ENCODE data around the gene FAM47E.

The FAM47E gene

GRCh38 chr4:76224171-76224570 lies 27.4 kb upstream of the FAM47E start:
- Histone ChIP-seq H3K4me1 (peaks cover 6% of the 10 kb centered on the region; the same call in 1 of the 2 replicates), H3K4me3 (no peak overlapping the region), H3K9ac (no peak overlapping the region), H3K27me3 (no peaks in the 10 kb centered on the region), H4K20me1 (no peaks in the 10 kb centered on the region), H3K27ac (no peak overlapping the region), H3K9me3 (peaks cover 9% of the 10 kb centered on the region), H3K36me3 (no peaks in the 10 kb centered on the region), H3K4me2 (no peak overlapping the region)
- TF ChIP-seq Cebpa-rat (IDR thresholded peaks at IDR 0.05): no peak

- H3K27me3 ChIP-seq: no peaks in the 10 kb centered on the region
These were observed 25.1 kb upstream of the FAM47E start for GRCh38 chr4:76226418-76226817.

GRCh38 chr4:76232681-76233080 lies 18.8 kb upstream of the FAM47E start:
- no peak for TF ChIP-seq Cebpa-rat (IDR thresholded peaks at IDR 0.05)
- no peaks in the 10 kb centered on the region for H3K4me1 ChIP-seq
- no peak overlapping the region for H3K9ac ChIP-seq
- H3K4me3 ChIP-seq: no peak overlapping the region
- H3K9me3 ChIP-seq: peaks cover 15% of the 10 kb centered on the region
- no peaks in the 10 kb centered on the region for H4K20me1 ChIP-seq
- no peaks in the 10 kb centered on the region for H3K27me3 ChIP-seq
- H3K27ac ChIP-seq: no peak overlapping the region
- no peaks in the 10 kb centered on the region for H3K36me3 ChIP-seq
- H3K4me2 ChIP-seq: no peak overlapping the region

More at GRCh38 chr4:76226418-76226817, 25.1 kb upstream of the FAM47E start:
- Histone ChIP-seq H4K20me1 (no peaks in the 10 kb centered on the region), H3K36me3 (no peaks in the 10 kb centered on the region), H3K27ac (no peak overlapping the region), H3K4me3 (no peak overlapping the region), H3K9me3 (peaks cover 12% of the 10 kb centered on the region), H3K4me1 (no peaks in the 10 kb centered on the region), H3K9ac (no peak overlapping the region), H3K4me2 (no peak overlapping the region)
- TF ChIP-seq Cebpa-rat (IDR thresholded peaks at IDR 0.05): no peak

- H3K27ac ChIP-seq: no peak overlapping the region
- H3K27me3 ChIP-seq: no peaks in the 10 kb centered on the region
- no peak overlapping the region for H3K9ac ChIP-seq
- no peaks in the 10 kb centered on the region for H3K4me1 ChIP-seq
- no peaks in the 10 kb centered on the region for H4K20me1 ChIP-seq
- H3K4me3 ChIP-seq: no peak overlapping the region
- TF ChIP-seq Cebpa-rat (IDR thresholded peaks at IDR 0.05): no peak
- H3K9me3 ChIP-seq: peaks cover 17% of the 10 kb centered on the region
- no peak overlapping the region for H3K4me2 ChIP-seq
- no peaks in the 10 kb centered on the region for H3K36me3 ChIP-seq
These were observed 18.4 kb upstream of the FAM47E start for GRCh38 chr4:76233083-76233482.

- H3K36me3 ChIP-seq: no peaks in the 10 kb centered on the region
- no peak overlapping the region for H3K4me3 ChIP-seq
- peaks cover 14% of the 10 kb centered on the region for H3K9me3 ChIP-seq
- no peaks in the 10 kb centered on the region for H3K27me3 ChIP-seq
- no peak for TF ChIP-seq Cebpa-rat (IDR thresholded peaks at IDR 0.05)
- H3K9ac ChIP-seq: no peak overlapping the region
- H4K20me1 ChIP-seq: no peaks in the 10 kb centered on the region
- no peak overlapping the region for H3K4me2 ChIP-seq
- H3K27ac ChIP-seq: no peak overlapping the region
- no peaks in the 10 kb centered on the region for H3K4me1 ChIP-seq
These were observed 18.0 kb upstream of the FAM47E start for GRCh38 chr4:76233529-76233928.

GRCh38 chr4:76233967-76234678 lies 17.4 kb upstream of the FAM47E start:
- Histone ChIP-seq H3K27me3 (no peaks in the 10 kb centered on the region), H3K27ac (no peak overlapping the region), H3K36me3 (no peaks in the 10 kb centered on the region), H3K9me3 (peaks cover 12% of the 10 kb centered on the region; the same call in 1 of the 2 replicates), H4K20me1 (no peaks in the 10 kb centered on the region), H3K4me3 (no peak overlapping the region), H3K9ac (no peak overlapping the region), H3K4me1 (no peaks in the 10 kb centered on the region), H3K4me2 (no peak overlapping the region)
- no peak for TF ChIP-seq Cebpa-rat (IDR thresholded peaks at IDR 0.05)

- Histone ChIP-seq H3K4me3 (no peak overlapping the region), H3K9ac (no peak overlapping the region), H3K27ac (no peak overlapping the region), H3K4me2 (no peak overlapping the region), H3K9me3 (peaks cover 9% of the 10 kb centered on the region), H3K27me3 (no peaks in the 10 kb centered on the region), H3K36me3 (no peaks in the 10 kb centered on the region), H4K20me1 (no peaks in the 10 kb centered on the region), H3K4me1 (no peaks in the 10 kb centered on the region)
- TF ChIP-seq Cebpa-rat (IDR thresholded peaks at IDR 0.05): no peak
These were observed 16.9 kb upstream of the FAM47E start for GRCh38 chr4:76234679-76235044.

GRCh38 chr4:76235407-76235806 lies 16.1 kb upstream of the FAM47E start:
- Histone ChIP-seq H3K9ac (no peak overlapping the region), H3K27me3 (no peaks in the 10 kb centered on the region), H3K4me2 (no peak overlapping the region), H3K4me1 (no peaks in the 10 kb centered on the region), H3K9me3 (peaks cover 16% of the 10 kb centered on the region), H3K4me3 (no peak overlapping the region), H3K27ac (no peak overlapping the region), H3K36me3 (no peaks in the 10 kb centered on the region), H4K20me1 (no peaks in the 10 kb centered on the region)
- no peak for TF ChIP-seq Cebpa-rat (IDR thresholded peaks at IDR 0.05)

- peaks cover 20% of the 10 kb centered on the region for H3K9me3 ChIP-seq
- H4K20me1 ChIP-seq: no peaks in the 10 kb centered on the region
- H3K9ac ChIP-seq: no peak overlapping the region
- H3K4me3 ChIP-seq: no peak overlapping the region
- TF ChIP-seq Cebpa-rat (IDR thresholded peaks at IDR 0.05): no peak
- no peaks in the 10 kb centered on the region for H3K36me3 ChIP-seq
- no peaks in the 10 kb centered on the region for H3K27me3 ChIP-seq
- no peaks in the 10 kb centered on the region for H3K4me1 ChIP-seq
- no peak overlapping the region for H3K4me2 ChIP-seq
- no peak overlapping the region for H3K27ac ChIP-seq
These were observed 15.6 kb upstream of the FAM47E start for GRCh38 chr4:76235915-76236314.

- no peak for TF ChIP-seq Cebpa-rat (IDR thresholded peaks at IDR 0.05)
- no peaks in the 10 kb centered on the region for H4K20me1 ChIP-seq
- peaks cover 20% of the 10 kb centered on the region for H3K9me3 ChIP-seq
- H3K27ac ChIP-seq: no peak overlapping the region
- no peaks in the 10 kb centered on the region for H3K4me1 ChIP-seq
- H3K9ac ChIP-seq: no peak overlapping the region
- no peaks in the 10 kb centered on the region for H3K27me3 ChIP-seq
- no peaks in the 10 kb centered on the region for H3K36me3 ChIP-seq
- H3K4me3 ChIP-seq: no peak overlapping the region
- H3K4me2 ChIP-seq: no peak overlapping the region
These were observed 13.3 kb upstream of the FAM47E start for GRCh38 chr4:76238236-76238635.

GRCh38 chr4:76238701-76239100 lies 12.8 kb upstream of the FAM47E start:
- no peaks in the 10 kb centered on the region for H4K20me1 ChIP-seq
- H3K27me3 ChIP-seq: no peaks in the 10 kb centered on the region
- no peak overlapping the region for H3K4me3 ChIP-seq
- H3K4me2 ChIP-seq: no peak overlapping the region
- H3K9me3 ChIP-seq: peaks cover 20% of the 10 kb centered on the region
- H3K36me3 ChIP-seq: no peaks in the 10 kb centered on the region
- no peak overlapping the region for H3K27ac ChIP-seq
- no peak overlapping the region for H3K9ac ChIP-seq
- no peak for TF ChIP-seq Cebpa-rat (IDR thresholded peaks at IDR 0.05)
- H3K4me1 ChIP-seq: no peaks in the 10 kb centered on the region
